ENCODE measurements around the gene MTA3.
"Not testable (repeated sequence)": the region's sequence is repeated elsewhere in the genome, so short reads cannot be mapped to it uniquely, and the experiment has no call there.

MTA3 gene

DNA sequence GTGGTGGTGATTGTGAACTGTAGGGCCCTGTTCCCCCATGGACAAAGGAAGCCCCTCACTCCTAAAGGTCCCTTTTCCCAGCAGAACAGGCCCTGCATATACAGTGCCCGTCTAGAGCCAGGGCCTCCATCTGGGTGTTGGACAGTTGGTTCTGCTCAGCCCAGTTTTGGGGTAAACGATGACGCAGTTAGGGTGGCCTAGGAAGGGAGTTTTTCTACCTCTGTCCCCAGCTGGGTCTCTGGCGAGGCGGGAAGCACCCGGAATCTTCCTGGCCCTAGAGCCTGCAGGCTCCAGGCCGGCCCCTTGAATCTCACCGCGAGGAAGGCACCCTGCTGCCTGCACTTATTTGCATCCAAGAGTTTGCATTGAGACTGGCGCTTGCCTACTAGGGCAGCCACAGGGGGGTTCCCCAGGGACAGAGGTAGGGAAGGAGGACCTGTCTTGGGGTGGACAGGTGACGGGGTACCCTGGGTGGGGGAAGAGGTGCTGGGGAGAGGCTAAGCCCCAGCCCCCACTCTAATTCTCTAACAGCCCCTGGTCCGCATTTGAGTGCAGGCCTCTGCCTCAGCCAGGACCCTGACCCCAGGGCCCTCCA lies 529 bp upstream of the MTA3 start:
- DNase-seq, result no peak

DNA sequence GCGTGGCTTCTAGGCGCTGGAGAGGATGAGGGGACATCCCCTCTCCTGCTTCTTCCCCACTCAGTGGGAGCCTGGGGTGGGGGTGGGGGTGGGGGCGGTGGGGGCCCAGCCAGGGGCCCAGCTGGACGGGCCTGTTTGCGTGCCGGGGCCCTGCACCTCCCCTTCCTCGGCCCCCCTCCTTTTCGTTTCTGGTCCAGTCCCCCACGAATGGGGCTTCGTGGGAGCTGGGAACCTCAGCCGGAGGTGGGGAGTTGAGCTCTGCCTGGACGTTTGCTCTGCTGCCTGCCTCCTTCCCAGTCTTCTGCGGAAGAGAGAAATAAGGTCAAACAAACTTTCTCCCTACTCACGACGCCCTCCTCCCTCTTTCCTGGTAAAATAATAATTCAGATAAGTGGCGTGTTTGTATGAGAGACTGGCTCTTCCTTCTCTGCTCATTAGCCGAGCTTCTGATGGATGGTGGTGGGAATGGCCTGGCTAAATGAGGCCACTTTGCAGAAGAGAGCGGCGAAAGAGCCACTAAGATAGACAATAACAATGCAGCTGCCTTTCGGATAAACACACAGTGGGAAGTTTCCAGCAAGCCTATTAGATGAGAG lies 782 bp downstream of the MTA3 start:
- peak; percentile 28 for DNase-seq

DNA sequence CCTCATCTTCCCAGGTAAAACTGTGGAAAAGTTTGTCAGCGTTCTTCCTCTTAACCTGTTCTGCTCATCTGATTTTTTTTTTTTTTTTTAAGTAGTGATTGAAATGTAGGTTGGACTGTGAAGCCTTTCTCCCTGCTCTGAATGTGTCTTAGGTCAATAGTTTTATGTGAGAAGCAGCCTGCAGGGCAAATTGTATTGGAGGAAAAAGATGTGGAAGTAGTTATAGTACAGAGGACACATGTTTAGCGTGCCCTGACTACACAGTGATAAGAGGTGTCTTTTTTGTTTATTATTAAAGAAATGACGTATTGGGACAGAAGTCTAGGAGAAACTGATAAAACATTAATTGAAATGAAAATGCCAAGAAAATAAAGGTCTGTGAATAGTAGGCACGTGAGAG lies 1.5 kb downstream of the MTA3 start:
- no peak for DNase-seq

DNA sequence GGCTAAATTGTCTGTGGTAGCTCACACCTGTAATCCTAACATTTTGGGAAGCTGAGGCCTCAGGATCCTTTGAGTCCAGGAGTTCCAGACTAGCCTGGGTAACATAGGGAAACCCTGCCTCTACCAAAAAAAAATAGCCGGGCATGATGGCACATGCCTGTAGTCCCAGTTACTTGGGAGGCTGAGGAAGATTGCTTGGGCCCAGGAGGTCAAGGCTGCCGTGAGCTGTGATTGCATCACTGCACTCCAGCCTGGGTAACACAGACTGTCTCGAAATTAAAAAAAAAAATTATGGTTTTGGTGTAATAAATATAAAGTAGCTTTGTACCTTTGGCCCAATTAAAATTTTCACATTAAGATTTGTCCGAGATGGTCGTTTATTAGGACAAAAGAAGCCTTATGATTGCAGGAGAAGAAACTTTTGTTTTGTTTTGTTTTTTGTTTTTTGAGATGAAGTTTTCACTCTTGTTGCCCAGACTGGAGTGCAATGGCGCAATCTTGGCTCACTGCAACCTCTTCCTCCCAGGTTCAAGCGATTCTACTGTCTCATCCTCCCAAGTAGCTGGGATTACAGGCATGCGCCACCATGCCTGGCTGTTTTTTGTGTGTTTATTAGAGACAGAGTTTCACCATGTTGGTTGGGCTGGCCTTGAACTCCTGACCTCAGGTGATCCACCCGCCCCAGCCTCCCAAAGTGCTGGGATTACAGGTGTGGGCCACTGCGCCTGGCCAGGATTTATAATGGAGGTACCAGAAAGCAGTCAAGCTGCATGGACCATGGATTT lies 4.1 kb downstream of the MTA3 start:
- DNase-seq, result no peak

DNA sequence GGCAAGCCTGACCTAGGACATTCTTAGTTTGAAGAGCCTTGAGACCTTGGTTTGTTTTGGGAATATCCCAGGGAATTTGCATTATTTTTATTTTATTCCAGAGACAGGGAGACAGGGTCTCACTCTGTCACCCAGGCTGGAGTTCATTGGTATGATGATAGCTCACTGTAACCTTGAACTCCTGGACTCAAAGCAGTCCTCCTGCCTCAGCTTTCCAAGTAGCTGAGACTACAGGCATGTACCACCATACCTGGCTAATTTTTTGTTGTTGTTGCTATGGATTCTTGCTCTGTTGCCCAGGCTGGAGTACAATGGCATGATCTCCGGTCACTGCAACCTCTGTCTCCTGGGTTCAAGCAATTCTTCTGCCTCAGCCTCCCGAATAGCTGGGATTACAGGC lies 4.8 kb downstream of the MTA3 start:
- no peak for DNase-seq

DNA sequence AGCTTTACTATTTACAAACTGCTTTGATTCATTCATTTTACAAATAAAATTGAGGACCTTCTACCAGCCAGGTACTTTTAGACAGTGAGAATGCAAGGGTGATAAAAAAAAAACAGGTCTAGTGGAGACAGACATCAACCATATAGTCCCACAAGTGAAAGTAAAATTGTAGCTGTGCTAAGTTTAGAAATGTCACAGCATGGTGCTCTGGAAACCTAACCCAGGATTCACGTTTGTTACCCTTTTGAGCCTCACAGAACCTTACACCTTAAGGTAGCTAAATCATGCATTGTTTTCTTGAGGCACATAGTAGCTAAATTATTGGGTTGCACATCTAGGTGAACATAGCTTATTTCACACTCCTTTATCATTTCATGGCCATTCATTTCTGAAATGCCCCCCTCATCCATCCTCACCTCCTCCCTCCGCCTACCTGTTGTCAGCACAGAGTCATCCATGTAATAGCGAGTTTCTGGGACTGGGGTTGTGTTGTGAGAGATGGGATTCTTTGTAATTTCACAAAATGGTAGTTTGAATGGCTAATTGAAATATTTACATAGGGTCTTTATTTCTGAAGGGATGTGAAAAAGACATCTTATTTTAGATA lies 7.1 kb downstream of the MTA3 start:
- DNase-seq, result no peak

DNA sequence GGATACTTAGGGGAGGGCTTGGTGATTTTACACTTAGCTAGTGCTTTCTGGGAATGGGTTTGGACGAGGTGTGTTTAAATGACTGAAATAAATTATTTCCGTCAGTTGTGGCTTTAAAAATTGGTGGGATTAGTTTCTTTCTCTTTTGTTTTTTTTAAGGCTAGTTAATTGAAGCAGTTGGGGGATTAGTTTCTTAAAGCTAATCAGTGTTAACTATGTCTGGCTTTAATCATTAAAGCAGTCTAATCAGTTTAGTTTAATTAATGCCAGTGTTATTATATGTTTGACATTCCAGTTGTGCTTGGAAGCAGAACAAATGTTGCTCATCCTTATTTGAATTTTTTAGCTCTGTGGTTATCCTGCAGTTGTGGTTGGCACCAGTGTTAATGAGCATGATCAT lies 10.2 kb downstream of the MTA3 start:
- no peak for DNase-seq

DNA sequence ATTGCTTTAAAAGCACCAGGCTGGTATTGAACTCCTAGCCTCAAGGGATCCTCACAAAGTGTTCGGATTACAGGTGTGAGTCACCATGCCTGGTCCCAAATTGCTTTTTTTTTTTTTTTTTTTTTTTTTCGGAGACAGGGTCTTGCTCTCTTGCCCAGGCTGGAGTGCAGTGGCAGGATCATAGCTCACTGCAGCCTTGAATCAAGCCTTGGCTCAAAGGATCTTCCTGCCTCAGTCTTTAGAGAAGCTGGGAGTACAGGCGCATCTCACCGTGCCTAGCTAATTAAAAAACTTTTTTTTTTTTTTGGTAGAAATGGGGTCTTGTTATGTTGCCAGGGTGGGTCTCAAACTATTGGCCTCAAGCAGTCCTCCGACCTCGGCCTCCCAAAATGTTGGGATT lies 12.8 kb downstream of the MTA3 start:
- DNase-seq, result no peak

DNA sequence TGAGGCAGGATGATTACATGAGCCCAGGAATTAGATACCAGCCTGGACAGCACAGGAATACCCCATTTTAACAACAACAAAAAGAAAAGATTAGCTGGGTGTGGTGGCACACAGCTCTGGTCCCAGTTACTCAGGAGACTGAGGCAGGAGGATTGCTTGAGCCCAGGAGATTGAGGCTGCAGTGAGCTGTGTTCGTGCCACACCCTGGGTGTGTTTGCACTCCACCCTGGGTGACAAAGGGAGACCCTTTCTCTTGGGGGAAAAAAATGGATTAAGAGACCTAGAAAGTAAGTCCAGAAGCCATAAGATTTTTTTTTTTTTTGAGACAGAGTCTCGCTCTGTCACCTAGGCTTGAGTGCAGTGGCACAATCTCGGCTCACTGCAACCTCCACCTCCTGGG lies 16.2 kb downstream of the MTA3 start:
- not testable (repeated sequence) for DNase-seq

DNA sequence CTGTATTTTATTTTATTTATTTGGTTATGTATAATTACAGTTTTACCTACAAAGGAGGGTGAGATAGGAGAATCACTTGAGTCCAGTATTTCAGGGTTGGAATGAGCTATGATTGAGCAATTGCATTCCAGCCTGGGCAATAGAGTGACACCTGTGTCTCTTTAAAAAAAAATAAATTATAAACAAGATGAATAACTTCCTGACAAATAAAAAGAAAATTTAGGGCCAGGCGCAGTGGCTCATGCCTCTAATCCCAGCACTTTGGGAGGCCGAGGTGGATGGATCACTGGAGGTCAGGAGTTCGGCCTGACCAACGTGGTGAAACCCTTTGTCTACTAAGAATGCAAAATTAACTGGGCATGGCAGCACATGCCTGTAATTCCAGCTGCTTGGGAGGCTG lies 17.3 kb downstream of the MTA3 start:
- no peak for DNase-seq

DNA sequence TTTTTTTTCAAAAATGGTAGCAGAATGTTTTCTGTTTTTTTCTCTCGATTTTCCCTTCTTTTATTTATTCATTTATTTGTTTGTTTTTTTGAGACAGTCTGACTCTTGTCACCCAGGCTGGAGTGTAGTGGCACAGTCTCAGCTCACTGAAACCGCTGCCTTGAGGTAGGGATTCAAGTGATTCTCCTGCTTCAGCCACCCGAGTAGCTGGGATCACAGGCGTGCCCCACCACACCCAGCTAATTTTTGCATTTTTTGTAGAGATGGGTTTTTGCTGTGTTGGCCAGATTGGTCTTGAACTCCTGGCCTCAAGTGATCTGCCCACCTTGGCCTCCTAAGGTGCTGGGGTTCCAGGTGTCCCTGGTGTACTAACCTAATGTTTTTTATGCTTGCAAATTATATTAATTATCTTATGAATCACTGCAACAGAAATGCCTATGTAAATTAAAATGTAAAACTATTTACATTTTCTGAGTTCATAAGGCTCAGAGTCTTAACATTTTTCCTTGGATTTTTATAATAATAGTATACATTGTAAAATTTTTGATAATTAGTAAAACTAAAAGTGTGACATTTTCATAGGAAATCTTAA lies 19.2 kb downstream of the MTA3 start:
- no peak for DNase-seq

DNA sequence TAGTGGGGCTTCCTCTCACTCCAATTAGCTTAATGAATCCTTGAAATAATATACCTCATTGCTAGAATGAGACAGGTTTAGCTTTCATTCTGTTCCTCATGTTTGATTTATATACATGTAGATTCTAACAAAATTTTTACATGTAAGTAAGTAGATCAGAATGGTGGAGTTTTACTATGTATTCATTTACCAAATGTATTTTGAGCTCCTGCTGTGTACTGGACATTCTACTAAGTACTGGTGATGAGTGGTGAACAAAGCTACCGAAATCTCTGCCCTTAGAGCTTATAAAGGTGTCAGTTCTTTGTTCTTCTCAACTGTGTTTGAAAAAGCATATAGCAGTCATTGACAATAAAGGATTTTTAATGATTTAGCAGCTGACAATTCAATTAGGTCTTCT lies 19.7 kb downstream of the MTA3 start:
- no peak for DNase-seq

DNA sequence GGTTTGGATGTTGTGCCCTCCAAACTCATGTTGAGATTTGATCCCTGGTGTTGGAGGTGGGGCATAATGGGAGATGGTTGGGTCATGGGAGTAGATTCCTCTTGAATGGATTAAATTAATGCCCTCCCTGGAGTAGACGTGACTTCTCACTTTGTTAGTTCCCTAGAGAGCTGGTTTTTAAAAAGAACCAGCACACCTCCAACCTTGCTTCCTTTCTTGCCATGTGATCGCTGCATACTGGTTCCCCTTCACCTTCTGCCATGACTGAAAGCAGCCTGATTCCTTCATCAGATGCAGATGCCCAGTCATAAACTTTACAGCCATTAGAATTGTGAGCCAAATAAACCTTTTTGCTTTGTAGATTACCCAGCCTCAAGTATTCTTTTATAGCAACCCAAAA lies 21.7 kb downstream of the MTA3 start:
- DNase-seq, result no peak

DNA sequence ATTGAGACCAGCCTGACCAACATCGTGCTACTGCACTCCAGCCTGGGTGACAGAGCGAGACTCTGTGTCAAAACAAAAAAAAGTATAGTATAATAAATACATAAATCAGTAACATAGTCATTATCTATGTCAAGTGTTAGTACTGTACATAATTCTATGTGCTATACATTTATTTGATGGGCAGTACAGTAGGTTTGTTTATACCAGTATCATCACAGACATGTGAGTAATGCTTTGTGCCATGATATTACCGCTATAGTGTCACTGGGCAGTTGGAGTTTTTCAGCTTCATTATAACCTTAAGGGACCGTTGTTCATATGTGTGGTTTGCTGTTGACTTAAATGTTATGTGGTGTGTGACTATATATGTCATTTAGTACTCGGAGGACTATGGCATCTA lies 24.9 kb downstream of the MTA3 start:
- DNase-seq, result no peak

DNA sequence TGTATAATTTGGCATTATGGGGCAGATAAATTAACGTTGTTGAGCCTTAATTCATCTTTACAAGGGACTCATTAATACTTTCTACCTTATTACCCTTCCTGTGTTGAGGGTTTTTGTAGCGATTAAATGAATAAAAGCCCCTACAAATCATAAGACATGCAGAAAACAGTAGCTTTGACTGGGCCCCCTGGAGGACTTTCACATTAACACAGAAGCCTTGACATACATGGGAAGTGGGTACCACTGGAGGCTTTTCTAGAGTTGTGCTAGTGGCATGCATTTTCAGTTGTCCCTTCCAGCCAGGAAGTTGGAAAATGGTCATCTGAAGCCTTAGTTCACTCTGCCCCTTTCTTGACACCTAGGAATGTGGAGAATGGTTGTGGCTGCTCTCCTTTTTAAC lies 30.2 kb downstream of the MTA3 start:
- no peak for DNase-seq

DNA sequence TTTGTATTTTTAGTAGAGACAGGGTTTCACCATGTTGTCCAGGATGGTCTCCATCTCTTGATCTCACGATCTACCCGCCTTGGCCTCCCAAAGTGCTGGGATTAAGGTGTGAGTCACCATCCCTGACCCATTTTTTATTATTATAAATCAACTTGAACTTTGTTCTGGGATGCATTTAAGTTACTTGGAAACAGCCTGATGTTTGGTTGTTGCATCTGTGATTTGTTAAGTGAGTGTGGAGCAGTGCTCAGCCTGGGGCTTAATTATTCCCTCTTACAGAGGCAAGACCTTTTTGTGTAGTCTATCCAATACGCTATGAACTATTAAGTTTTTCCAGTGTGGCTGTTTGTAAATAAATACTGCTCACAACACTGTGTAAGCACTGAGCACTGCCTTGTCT lies 32.6 kb downstream of the MTA3 start:
- DNase-seq, result no peak

DNA sequence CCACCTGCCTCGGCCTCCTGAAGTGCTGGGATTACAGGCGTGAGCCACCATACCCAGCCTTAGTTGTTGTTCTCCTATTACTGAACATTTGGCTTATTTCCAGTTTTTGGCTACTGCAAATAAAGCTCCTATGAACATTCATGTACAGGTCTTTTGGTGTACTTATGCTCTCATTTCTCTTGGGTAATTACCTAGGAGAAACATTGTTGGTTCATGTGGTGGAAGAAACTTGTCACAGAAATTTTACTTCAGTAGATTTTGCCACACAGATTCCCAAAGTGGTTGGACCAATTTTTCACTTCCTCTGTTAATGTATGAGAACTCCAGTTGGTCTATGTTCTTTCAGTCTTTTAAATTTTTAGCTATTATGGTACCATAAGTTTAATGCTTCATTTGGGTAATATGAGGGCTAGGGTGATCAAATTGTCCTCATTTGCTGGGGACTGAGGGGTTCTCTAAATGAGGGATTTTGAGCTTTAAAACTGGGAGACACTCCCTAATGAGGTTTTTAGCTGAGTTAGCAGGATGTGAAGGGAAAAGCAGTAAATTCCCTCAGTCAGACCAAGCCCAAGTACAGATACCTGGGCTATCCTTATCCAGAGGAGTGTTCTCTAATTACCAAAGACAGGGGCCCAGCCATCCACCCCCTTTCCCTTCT lies 33.9 kb downstream of the MTA3 start:
- DNase-seq, result peak; percentile 60

DNA sequence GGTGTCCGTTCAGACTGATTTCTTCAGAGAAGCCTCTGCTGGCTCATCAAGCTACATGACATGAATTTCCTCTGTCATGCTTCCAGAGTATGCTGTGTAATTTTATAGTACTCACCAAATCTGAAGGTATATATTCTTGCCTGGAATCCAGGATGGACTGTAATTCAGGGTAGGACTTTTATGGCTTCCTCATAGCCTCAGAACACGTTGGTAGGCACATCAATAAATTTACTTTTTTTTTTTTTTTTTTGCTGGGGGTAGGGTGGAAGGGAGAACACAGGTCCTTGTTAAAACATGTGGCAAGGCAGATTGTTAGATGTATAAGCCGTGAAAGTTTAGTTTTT lies 34.4 kb downstream of the MTA3 start:
- no peak for DNase-seq

DNA sequence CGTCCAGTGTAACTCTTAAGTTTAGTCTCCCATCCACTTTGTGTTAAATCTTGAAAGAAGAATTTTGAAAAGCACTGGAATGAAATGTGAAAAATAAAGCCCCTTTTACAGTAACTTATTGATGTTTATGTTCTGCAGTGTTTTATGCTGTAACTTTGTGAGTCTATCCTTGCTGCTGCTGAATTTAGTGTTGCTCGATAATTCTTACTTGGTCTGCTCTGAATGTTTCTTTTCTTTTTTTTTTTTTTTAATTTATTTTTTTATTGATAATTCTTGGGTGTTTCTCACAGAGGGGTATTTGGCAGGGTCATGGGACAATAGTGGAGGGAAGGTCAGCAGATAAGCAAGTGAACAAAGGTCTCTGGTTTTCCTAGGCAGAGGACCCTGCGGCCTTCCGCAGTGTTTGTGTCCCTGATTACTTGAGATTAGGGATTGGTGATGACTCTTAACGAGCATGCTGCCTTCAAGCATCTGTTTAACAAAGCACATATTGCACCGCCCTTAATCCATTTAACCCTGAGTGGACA lies 36.0 kb downstream of the MTA3 start:
- DNase-seq, result not testable (repeated sequence)

DNA sequence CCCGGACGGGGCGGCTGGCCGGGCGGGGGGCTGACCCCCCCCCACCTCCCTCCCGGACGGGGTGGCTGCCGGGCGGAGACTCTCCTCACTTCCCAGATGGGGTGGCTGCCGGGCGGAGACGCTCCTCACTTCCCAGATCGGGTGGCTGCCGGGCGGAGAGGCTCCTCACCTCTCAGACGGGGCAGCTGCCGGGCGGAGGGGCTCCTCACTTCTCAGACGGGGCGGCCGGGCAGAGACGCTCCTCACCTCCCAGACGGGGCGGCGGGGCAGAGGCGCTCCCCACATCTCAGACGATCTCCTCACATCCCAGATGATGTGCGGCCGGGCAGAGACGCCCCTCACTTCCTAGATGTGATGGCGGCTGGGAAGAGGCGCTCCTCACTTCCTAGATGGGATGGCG lies 37.7 kb downstream of the MTA3 start:
- not testable (repeated sequence) for DNase-seq

DNA sequence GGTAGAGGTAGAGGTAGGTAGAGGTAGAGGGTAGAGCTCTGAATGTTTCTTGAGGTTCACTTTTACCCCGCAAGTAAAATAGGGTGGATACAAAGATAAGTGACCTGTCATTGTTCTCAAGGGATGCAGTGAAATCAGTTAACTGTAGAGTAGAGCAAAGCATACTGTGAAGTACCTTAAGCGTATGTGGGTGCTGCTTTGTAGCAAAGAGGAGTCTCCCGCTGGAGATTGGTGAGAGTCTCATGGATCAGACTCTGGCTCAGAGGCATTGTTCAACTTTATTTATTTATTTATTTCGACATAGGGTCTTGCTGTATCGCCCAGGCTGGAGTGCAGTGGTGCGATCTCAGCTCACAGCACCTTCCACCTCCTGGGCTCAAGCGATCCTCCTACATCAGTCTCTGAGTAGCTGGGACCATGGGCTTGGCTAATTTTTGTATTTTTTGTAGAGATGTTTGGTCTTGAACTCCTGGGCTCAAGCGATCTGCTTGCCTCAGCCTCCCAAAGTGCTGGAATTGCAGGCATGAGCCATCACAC lies 38.7 kb downstream of the MTA3 start:
- DNase-seq, result no peak

DNA sequence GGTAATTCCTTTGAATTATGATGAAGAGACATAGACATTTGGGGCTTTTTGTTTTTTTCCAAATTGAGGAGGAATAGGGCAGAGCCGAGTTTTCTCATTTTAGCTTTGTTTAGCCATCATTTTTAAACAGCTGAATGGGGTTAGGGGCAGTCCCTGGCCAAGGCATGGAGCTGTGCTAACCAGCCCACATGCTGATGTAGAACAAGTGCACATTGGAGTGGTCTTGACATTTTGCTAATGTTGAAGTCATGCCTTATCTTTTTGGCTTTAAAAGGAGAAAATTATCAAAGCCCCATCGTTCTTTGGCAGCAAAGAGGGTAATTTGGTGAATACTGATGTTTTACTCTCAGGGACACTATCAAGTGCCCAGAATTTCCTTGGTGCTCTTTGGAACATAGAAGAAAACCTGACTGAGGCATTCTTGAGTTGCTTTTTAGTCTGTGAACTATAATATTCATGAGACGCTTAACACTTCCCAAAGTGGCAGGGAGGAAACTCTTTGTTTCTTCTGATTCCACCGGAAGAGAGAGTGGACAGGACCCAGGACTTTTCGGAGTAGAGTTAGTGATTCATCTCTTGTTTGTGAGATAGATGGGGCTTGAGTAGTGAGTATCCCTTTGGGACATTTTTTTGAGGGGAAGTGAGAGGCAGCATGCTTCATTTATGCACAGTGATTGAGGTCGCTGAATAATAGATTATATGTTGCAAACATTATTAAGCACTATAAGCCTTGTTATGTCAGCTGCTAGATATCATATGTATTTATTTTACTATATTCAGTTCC lies 45.0 kb downstream of the MTA3 start:
- DNase-seq, result no peak

Data from DMS79 treated with DMSO at 0.1 percent for 48 hours (cell line).